ENCODE data around the gene CTU1.

CTU1 gene

DNA sequence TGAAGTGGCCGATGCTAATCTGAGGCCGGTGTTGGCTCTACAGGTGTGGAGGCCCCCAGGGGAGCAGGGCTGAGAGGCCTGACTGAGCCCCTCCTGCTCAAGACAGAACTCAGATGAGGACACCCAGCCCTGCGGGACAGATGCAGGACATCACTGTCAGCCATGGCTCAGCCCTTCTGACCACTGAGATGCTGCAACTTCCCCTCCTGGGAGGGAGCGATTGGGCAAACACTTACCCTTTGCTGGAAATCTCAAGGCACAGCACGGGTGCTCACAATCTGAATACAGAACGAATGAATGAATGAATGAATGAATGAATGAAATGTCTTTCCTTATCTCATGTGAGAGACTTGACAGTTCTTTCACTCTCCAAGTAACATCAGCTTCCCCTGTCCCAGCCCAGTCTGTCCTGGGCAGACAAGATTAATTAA is 30.4 kb upstream of the CTU1 start:
- H3K27ac Mint-ChIP-seq = no peak overlapping the region
- H3K36me3 Mint-ChIP-seq (ENCODE audit: low read depth) = peaks cover 5% of the 10 kb centered on the region
- peaks cover 45% of the 10 kb centered on the region for H3K4me1 Mint-ChIP-seq (ENCODE audit: low read depth)
- H3K9me3 Mint-ChIP-seq = peaks cover 6% of the 10 kb centered on the region
- no peak overlapping the region for H3K4me3 Mint-ChIP-seq
- no peaks in the 10 kb centered on the region for H3K27me3 Mint-ChIP-seq

- Mint-ChIP-seq H3K4me3 (no peak overlapping the region), H3K27ac (peak overlapping the region; percentile 78), H3K27me3 (no peaks in the 10 kb centered on the region), H3K9me3 (peaks cover 6% of the 10 kb centered on the region), H3K36me3 (ENCODE audit: low read depth) (peaks cover 5% of the 10 kb centered on the region), H3K4me1 (ENCODE audit: low read depth) (peaks cover 45% of the 10 kb centered on the region)
Measured at GRCh38 chr19:51137792-51138425, 29.7 kb upstream of the CTU1 start.

DNA sequence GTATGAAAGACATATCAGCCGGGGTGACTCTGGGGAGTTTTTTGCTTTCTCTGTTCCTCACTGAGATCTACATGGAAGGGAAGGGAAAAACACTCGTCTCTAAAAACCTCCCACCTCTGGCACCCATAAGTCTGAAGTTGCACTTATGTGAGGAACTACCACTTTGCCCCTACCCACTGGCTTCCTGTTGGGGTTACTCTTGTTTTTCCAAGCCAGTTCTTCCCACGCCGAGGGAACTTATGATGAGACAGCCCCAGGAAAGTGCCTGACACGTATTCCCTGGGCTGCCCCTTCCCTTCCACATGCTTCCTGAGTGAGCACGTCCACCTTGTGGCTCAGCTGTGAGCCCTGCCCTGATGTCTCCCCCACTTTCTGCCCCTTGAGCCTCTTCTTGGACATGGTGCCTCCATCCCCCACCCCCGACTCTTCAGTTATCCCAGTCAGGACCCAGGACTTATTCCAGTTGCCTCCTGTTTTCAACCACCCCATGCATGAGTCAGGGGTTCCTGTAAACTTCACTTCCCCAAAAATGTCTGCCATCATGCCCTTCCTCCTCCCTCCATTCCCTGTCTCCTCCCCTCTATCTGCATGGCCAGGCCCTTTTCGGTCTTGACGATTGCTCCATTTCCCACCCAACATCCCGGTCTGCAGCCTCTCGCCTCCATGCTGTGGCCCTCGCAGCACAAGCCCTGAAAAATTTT is 28.8 kb upstream of the CTU1 start:
- Mint-ChIP-seq H3K27ac (peak overlapping the region; percentile 78), H3K4me1 (ENCODE audit: low read depth) (peaks cover 53% of the 10 kb centered on the region), H3K27me3 (no peaks in the 10 kb centered on the region), H3K9me3 (peaks cover 6% of the 10 kb centered on the region), H3K36me3 (ENCODE audit: low read depth) (peaks cover 5% of the 10 kb centered on the region), H3K4me3 (no peak overlapping the region)

GRCh38 chr19:51135986-51136762 is 28.0 kb upstream of the CTU1 start:
- Mint-ChIP-seq H3K27me3 (no peaks in the 10 kb centered on the region), H3K36me3 (ENCODE audit: low read depth) (peaks cover 5% of the 10 kb centered on the region), H3K27ac (peak overlapping the region; percentile 78), H3K9me3 (peaks cover 6% of the 10 kb centered on the region), H3K4me1 (ENCODE audit: low read depth) (peaks cover 59% of the 10 kb centered on the region), H3K4me3 (no peak overlapping the region)

GRCh38 chr19:51135004-51135403 is 26.8 kb upstream of the CTU1 start:
- H3K4me3 Mint-ChIP-seq = no peak overlapping the region
- no peaks in the 10 kb centered on the region for H3K27me3 Mint-ChIP-seq
- peaks cover 5% of the 10 kb centered on the region for H3K36me3 Mint-ChIP-seq (ENCODE audit: low read depth)
- peaks cover 6% of the 10 kb centered on the region for H3K9me3 Mint-ChIP-seq
- no peak overlapping the region for H3K27ac Mint-ChIP-seq
- peaks cover 70% of the 10 kb centered on the region for H3K4me1 Mint-ChIP-seq (ENCODE audit: low read depth)

- H3K4me1 Mint-ChIP-seq (ENCODE audit: low read depth) = peaks cover 79% of the 10 kb centered on the region
- H3K27me3 Mint-ChIP-seq = no peaks in the 10 kb centered on the region
- H3K4me3 Mint-ChIP-seq = peak overlapping the region; percentile 53
- peaks cover 6% of the 10 kb centered on the region for H3K9me3 Mint-ChIP-seq
- peaks cover 5% of the 10 kb centered on the region for H3K36me3 Mint-ChIP-seq (ENCODE audit: low read depth)
- H3K27ac Mint-ChIP-seq = peak overlapping the region; percentile 38
Measured at GRCh38 chr19:51131780-51132680, 23.8 kb upstream of the CTU1 start.

DNA sequence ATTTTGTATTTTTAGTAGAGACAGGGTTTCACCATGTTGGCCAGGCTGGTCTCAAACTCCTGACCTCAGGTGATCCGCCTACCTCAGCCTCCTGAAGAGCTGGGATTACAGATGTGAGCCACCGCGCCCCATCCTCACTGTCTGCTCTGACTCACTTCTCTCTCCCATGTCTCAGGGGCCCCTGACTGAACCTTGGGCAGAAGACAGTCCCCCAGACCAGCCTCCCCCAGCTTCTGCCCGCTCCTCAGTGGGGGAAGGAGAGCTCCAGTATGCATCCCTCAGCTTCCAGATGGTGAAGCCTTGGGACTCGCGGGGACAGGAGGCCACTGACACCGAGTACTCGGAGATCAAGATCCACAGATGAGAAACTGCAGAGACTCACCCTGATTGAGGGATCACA is 21.5 kb upstream of the CTU1 start:
- no peak overlapping the region for H3K4me3 Mint-ChIP-seq
- peaks cover 72% of the 10 kb centered on the region for H3K4me1 Mint-ChIP-seq (ENCODE audit: low read depth)
- H3K27me3 Mint-ChIP-seq = no peaks in the 10 kb centered on the region
- peaks cover 3% of the 10 kb centered on the region for H3K9me3 Mint-ChIP-seq
- H3K27ac Mint-ChIP-seq = peak overlapping the region; percentile 41
- H3K36me3 Mint-ChIP-seq (ENCODE audit: low read depth) = peaks cover 3% of the 10 kb centered on the region

DNA sequence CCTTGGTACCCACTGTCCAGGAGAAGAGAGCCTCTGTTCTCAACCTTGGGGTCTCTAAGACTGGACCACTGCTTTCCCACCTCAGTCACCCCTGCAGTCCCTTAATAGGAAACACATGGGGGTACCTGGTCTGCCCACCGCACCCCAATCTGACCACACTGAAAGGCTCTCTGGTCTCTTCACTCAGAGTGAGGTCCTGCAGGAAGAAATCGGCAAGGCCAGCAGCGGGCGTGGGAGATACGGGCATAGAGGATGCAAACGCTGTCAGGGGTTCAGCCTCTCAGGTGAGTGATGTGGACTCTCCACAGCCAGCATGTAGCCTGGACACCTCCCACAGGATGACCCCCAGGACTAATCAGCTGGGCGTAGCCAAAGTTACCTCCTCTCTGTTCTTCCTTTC is 20.0 kb upstream of the CTU1 start:
- peak overlapping the region; percentile 52 for H3K27ac Mint-ChIP-seq
- H3K9me3 Mint-ChIP-seq = no peaks in the 10 kb centered on the region
- H3K4me1 Mint-ChIP-seq (ENCODE audit: low read depth) = peaks cover 83% of the 10 kb centered on the region
- no peaks in the 10 kb centered on the region for H3K36me3 Mint-ChIP-seq (ENCODE audit: low read depth)
- no peaks in the 10 kb centered on the region for H3K27me3 Mint-ChIP-seq
- no peak overlapping the region for H3K4me3 Mint-ChIP-seq

GRCh38 chr19:51127755-51128154 is 19.5 kb upstream of the CTU1 start:
- H3K4me3 Mint-ChIP-seq = peak overlapping the region; percentile 30
- no peaks in the 10 kb centered on the region for H3K36me3 Mint-ChIP-seq (ENCODE audit: low read depth)
- no peaks in the 10 kb centered on the region for H3K9me3 Mint-ChIP-seq
- H3K27me3 Mint-ChIP-seq = no peaks in the 10 kb centered on the region
- peak overlapping the region; percentile 52 for H3K27ac Mint-ChIP-seq
- peaks cover 88% of the 10 kb centered on the region for H3K4me1 Mint-ChIP-seq (ENCODE audit: low read depth)

DNA sequence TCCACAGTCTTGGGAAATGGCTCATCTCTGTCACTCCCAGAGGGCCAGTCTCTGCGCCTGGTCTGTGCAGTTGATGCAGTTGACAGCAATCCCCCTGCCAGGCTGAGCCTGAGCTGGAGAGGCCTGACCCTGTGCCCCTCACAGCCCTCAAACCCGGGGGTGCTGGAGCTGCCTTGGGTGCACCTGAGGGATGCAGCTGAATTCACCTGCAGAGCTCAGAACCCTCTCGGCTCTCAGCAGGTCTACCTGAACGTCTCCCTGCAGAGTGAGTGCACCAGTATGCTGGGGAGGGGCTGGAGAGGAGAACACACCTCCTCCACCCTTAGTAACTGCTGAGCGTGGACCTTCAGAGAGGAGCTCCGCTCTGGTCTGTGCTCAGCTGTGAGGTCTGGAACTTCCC is 18.8 kb upstream of the CTU1 start:
- no peak overlapping the region for H3K4me3 Mint-ChIP-seq
- no peaks in the 10 kb centered on the region for H3K36me3 Mint-ChIP-seq (ENCODE audit: low read depth)
- peak overlapping the region; percentile 0 for H3K27ac Mint-ChIP-seq
- no peaks in the 10 kb centered on the region for H3K27me3 Mint-ChIP-seq
- H3K4me1 Mint-ChIP-seq (ENCODE audit: low read depth) = peaks cover 88% of the 10 kb centered on the region
- H3K9me3 Mint-ChIP-seq = no peaks in the 10 kb centered on the region

DNA sequence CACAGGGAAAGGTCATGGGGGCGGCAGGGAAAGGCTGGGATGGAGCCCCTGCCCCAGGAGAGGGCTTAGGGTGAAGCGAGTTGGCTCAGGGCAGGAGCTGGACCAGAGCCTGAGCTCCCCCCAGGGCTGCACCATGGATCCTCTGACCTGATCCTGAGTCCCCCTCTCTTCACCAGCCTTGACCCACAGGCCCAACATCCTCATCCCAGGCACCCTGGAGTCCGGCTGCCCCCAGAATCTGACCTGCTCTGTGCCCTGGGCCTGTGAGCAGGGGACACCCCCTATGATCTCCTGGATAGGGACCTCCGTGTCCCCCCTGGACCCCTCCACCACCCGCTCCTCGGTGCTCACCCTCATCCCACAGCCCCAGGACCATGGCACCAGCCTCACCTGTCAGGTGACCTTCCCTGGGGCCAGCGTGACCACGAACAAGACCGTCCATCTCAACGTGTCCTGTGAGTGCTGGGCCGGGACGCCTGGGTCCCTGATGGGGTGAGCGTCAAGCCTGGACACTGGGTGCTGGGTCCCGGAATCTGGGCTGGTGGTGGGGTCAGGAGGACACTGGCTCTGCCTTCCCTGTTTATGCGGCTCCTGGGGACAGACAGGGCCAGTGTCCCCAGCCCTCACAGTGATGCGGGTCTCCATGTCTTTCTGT is 17.3 kb upstream of the CTU1 start:
- Mint-ChIP-seq H3K4me1 (ENCODE audit: low read depth) (peaks cover 82% of the 10 kb centered on the region), H3K4me3 (no peak overlapping the region), H3K9me3 (no peaks in the 10 kb centered on the region), H3K27ac (no peak overlapping the region), H3K36me3 (ENCODE audit: low read depth) (no peaks in the 10 kb centered on the region), H3K27me3 (no peaks in the 10 kb centered on the region)

GRCh38 chr19:51124729-51125128 is 16.5 kb upstream of the CTU1 start, which contains the start of gene SIGLEC9:
Gene SIGLEC9, plus strand, starts transcription at chr19:51124906. Its CDS starts 69 bp downstream, at chr19:51124975.
- Mint-ChIP-seq H3K4me1 (ENCODE audit: low read depth) (peaks cover 74% of the 10 kb centered on the region), H3K27me3 (no peaks in the 10 kb centered on the region), H3K36me3 (ENCODE audit: low read depth) (no peaks in the 10 kb centered on the region), H3K9me3 (no peaks in the 10 kb centered on the region), H3K27ac (peak within 1 kb of the TSS; percentile 83), H3K4me3 (peak within 1 kb of the TSS; percentile 40)

GRCh38 chr19:51124216-51124615 is 16.0 kb upstream of the CTU1 start:
- H3K4me1 Mint-ChIP-seq (ENCODE audit: low read depth) = peaks cover 70% of the 10 kb centered on the region
- no peaks in the 10 kb centered on the region for H3K27me3 Mint-ChIP-seq
- peak overlapping the region; percentile 40 for H3K4me3 Mint-ChIP-seq
- no peaks in the 10 kb centered on the region for H3K36me3 Mint-ChIP-seq (ENCODE audit: low read depth)
- peak overlapping the region; percentile 83 for H3K27ac Mint-ChIP-seq
- no peaks in the 10 kb centered on the region for H3K9me3 Mint-ChIP-seq

DNA sequence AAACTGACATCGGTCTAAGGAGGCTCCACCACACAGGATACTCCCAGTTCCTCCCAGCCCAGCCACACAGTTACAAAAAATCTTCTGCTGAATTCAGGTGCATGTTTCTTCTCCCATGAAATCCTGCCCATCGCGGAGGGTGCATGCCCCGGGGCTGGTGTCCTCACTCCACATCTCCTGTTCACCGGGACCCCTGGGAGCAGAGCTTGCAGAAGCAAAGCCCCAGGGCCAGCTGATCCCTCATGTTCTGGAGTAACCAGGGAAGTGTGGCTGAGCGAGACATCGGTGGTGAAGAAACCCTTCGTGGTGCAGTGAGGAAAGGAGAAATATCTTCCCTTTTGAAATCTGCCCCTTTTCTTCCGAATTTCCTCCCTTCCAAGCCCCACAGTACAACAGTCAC is 15.6 kb upstream of the CTU1 start:
- H3K9me3 Mint-ChIP-seq = no peaks in the 10 kb centered on the region
- no peaks in the 10 kb centered on the region for H3K36me3 Mint-ChIP-seq (ENCODE audit: low read depth)
- peaks cover 68% of the 10 kb centered on the region for H3K4me1 Mint-ChIP-seq (ENCODE audit: low read depth)
- H3K27me3 Mint-ChIP-seq = no peaks in the 10 kb centered on the region
- peak overlapping the region; percentile 83 for H3K27ac Mint-ChIP-seq
- H3K4me3 Mint-ChIP-seq = peak overlapping the region; percentile 40

Data from stimulated activated naive CD8-positive, alpha-beta T cell treated with anti-CD3 and anti-CD28 coated beads, Interleukin-15, Interleukin-2, amounts not matched to agents 100 ng/mL and 50 ng/mL, for 24 hours (primary cell).